ENCODE data around the gene KIF13A. TPM values are rescaled to one million over a fixed set of nuclear protein-coding genes. Genes with fewer than 3 reads are reported as not detected.

KIF13A gene
- total and polyA plus RNA-seq, 4 donors: 4.3 to 28.1 (median 10.6) TPM

DNA sequence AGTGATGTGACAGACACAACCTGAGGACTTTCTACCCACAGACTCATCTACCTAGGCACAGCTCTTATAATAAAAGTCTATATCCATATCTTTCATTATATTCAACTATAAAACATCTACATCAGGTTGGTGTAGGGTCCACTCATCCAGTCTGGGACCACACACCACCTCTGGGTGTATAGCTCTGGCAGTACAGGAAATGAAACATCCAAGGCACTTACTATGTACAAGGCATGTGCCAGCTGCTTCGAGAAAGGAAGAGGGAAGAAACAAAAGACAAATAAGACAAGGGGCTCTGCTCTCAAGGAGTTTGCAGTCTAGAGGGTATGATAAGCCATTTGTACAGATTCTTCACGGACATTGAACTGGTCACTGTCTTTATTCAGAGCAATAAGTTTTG lies 18.6 kb downstream of the KIF13A start:
- DNase-seq (ENCODE audit: low spot score): no peak
- H3K27ac ChIP-seq (ENCODE audit: low read depth in 1 of 2, low read length in 2 of 2): no peak overlapping the region
- H3K36me3 ChIP-seq (ENCODE audit: control insufficient read depth in 4 of 4, insufficient read depth in 3 of 4, low read depth in 1 of 4, low read length in 3 of 4): no peaks in the 10 kb centered on the region
- 90% methylated on average over 2 of the region's 2 CpGs for WGBS
- TF ChIP-seq FOXA2 (IDR thresholded peaks at IDR 0.05) (no peak), TAF1 (conservative IDR thresholded peaks at IDR 0.05) (no peak), CTCF (IDR thresholded peaks at IDR 0.05; ENCODE audit: low read depth, low read length, missing input control) (no peak), MAX (IDR thresholded peaks at IDR 0.05) (no peak), YY1 (IDR thresholded peaks at IDR 0.05) (no peak), RAD21 (IDR thresholded peaks at IDR 0.05) (no peak), JUND (IDR thresholded peaks at IDR 0.05) (no peak)
- no peaks in the 10 kb centered on the region for H3K27me3 ChIP-seq (ENCODE audit: control insufficient read depth in 4 of 4, insufficient read depth in 4 of 4, low read length in 3 of 4)
- no peaks in the 10 kb centered on the region for H3K9me3 ChIP-seq (ENCODE audit: control insufficient read depth in 4 of 4, low read length in 3 of 4)
- H3K4me1 ChIP-seq (ENCODE audit: control insufficient read depth in 4 of 4, insufficient read depth in 4 of 4, low read length in 3 of 4): peaks cover 0 to 3% (median 2%) of the 10 kb centered on the region in 4 donors
- no peak overlapping the region for H3K4me3 ChIP-seq (ENCODE audit: low read depth in 1 of 3, low read length in 3 of 3)
- no peak overlapping the region for H3K9ac ChIP-seq (ENCODE audit: low read depth in 1 of 2, low read length in 2 of 2)

- Histone ChIP-seq H3K9me3 (ENCODE audit: control insufficient read depth in 4 of 4, low read length in 3 of 4) (no peaks in the 10 kb centered on the region), H3K36me3 (ENCODE audit: control insufficient read depth in 4 of 4, insufficient read depth in 3 of 4, low read depth in 1 of 4, low read length in 3 of 4) (no peaks in the 10 kb centered on the region), H3K4me1 (ENCODE audit: control insufficient read depth in 4 of 4, insufficient read depth in 4 of 4, low read length in 3 of 4) (peaks cover 0 to 2% (median under 1%) of the 10 kb centered on the region in 4 donors), H3K9ac (ENCODE audit: low read depth in 1 of 2, low read length in 2 of 2) (no peak overlapping the region), H3K27ac (ENCODE audit: low read depth in 1 of 2, low read length in 2 of 2) (no peak overlapping the region), H3K27me3 (ENCODE audit: control insufficient read depth in 4 of 4, insufficient read depth in 4 of 4, low read length in 3 of 4) (no peaks in the 10 kb centered on the region), H3K4me3 (ENCODE audit: low read depth in 1 of 3, low read length in 3 of 3) (no peak overlapping the region)
- TF ChIP-seq MAX (IDR thresholded peaks at IDR 0.05) (no peak), HNF4A (conservative IDR thresholded peaks at IDR 0.05) (no peak), NR2F2 (IDR thresholded peaks at IDR 0.05) (no peak), JUND (IDR thresholded peaks at IDR 0.05) (no peak), HNF4G (IDR thresholded peaks at IDR 0.05) (no peak), ZBTB33 (IDR thresholded peaks at IDR 0.05) (no peak), CTCF (IDR thresholded peaks at IDR 0.05; ENCODE audit: low read depth, low read length, missing input control) (no peak), RXRA (IDR thresholded peaks at IDR 0.05) (no peak), SP1 (IDR thresholded peaks at IDR 0.05) (no peak), GABPA (IDR thresholded peaks at IDR 0.05 in 1 of 2, conservative IDR thresholded peaks at IDR 0.05 in 1 of 2) (no peak), RAD21 (IDR thresholded peaks at IDR 0.05) (no peak), YY1 (IDR thresholded peaks at IDR 0.05) (no peak), TAF1 (conservative IDR thresholded peaks at IDR 0.05) (no peak)
- TF ChIP-seq, protein P1, sequence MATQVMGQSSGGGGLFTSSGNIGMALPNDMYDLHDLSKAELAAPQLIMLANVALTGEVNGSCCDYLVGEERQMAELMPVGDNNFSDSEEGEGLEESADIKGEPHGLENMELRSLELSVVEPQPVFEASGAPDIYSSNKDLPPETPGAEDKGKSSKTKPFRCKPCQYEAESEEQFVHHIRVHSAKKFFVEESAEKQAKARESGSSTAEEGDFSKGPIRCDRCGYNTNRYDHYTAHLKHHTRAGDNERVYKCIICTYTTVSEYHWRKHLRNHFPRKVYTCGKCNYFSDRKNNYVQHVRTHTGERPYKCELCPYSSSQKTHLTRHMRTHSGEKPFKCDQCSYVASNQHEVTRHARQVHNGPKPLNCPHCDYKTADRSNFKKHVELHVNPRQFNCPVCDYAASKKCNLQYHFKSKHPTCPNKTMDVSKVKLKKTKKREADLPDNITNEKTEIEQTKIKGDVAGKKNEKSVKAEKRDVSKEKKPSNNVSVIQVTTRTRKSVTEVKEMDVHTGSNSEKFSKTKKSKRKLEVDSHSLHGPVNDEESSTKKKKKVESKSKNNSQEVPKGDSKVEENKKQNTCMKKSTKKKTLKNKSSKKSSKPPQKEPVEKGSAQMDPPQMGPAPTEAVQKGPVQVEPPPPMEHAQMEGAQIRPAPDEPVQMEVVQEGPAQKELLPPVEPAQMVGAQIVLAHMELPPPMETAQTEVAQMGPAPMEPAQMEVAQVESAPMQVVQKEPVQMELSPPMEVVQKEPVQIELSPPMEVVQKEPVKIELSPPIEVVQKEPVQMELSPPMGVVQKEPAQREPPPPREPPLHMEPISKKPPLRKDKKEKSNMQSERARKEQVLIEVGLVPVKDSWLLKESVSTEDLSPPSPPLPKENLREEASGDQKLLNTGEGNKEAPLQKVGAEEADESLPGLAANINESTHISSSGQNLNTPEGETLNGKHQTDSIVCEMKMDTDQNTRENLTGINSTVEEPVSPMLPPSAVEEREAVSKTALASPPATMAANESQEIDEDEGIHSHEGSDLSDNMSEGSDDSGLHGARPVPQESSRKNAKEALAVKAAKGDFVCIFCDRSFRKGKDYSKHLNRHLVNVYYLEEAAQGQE (IDR thresholded peaks at IDR 0.05): no peak
- 95% methylated on average over 5 of the region's 5 CpGs for WGBS
- no peak for DNase-seq (ENCODE audit: low spot score)
Observed at GRCh38 chr6:17967668-17968518, 19.5 kb downstream of the KIF13A start.
